ENCODE measurements around the gene CFAP46.
A peak's percentile ranks its signal among the peaks of the same experiment; 100 is the strongest.

CFAP46 gene

GRCh38 chr10:132984008-132984295, 41.6 kb upstream of the CFAP46 start:
- DNase-seq (ENCODE audit: low read depth), result no peak
- no peak overlapping the region for H3K4me3 ChIP-seq (ENCODE audit: low read depth, low read length)
- no peak for TF ChIP-seq CTCF (IDR thresholded peaks at IDR 0.05; ENCODE audit: control insufficient read depth, extremely low read depth, insufficient read depth)

GRCh38 chr10:132983252-132984007, 41.1 kb upstream of the CFAP46 start:
- no peak for DNase-seq (ENCODE audit: low read depth)
- H3K4me3 ChIP-seq (ENCODE audit: low read depth, low read length), result no peak overlapping the region
- TF ChIP-seq CTCF (IDR thresholded peaks at IDR 0.05; ENCODE audit: control insufficient read depth, extremely low read depth, insufficient read depth), result no peak

GRCh38 chr10:132982301-132982989, 40.1 kb upstream of the CFAP46 start:
- DNase-seq (ENCODE audit: low read depth), result no peak
- H3K4me3 ChIP-seq (ENCODE audit: low read depth, low read length), result no peak overlapping the region
- TF ChIP-seq CTCF (IDR thresholded peaks at IDR 0.05; ENCODE audit: control insufficient read depth, extremely low read depth, insufficient read depth), result no peak

GRCh38 chr10:132981746-132982145, 39.4 kb upstream of the CFAP46 start:
- H3K4me3 ChIP-seq (ENCODE audit: low read depth, low read length), result no peak overlapping the region
- no peak for DNase-seq (ENCODE audit: low read depth)
- TF ChIP-seq CTCF (IDR thresholded peaks at IDR 0.05; ENCODE audit: control insufficient read depth, extremely low read depth, insufficient read depth), result no peak

- DNase-seq (ENCODE audit: low read depth), result no peak
- no peak overlapping the region for H3K4me3 ChIP-seq (ENCODE audit: low read depth, low read length)
- no peak for TF ChIP-seq CTCF (IDR thresholded peaks at IDR 0.05; ENCODE audit: control insufficient read depth, extremely low read depth, insufficient read depth)
Observed at GRCh38 chr10:132981173-132981555, 38.8 kb upstream of the CFAP46 start.

- TF ChIP-seq CTCF (IDR thresholded peaks at IDR 0.05; ENCODE audit: control insufficient read depth, extremely low read depth, insufficient read depth), result no peak
- DNase-seq (ENCODE audit: low read depth), result peak; percentile 18
- no peak overlapping the region for H3K4me3 ChIP-seq (ENCODE audit: low read depth, low read length)
Observed at GRCh38 chr10:132980426-132981172, 38.2 kb upstream of the CFAP46 start.

All from LNCaP clone FGC (cell line).